ENCODE measurements around the gene TMED4.

TMED4 gene

GRCh38 chr7:44539669-44540506 lies 42.1 kb downstream of the TMED4 start:
- DNase-seq (ENCODE audit: low read depth), result no peak

- DNase-seq (ENCODE audit: low read depth), result no peak
Observed at GRCh38 chr7:44538798-44539668, 43.0 kb downstream of the TMED4 start.

GRCh38 chr7:44538093-44538797 lies 43.8 kb downstream of the TMED4 start:
- no peak for DNase-seq (ENCODE audit: low read depth)

- DNase-seq (ENCODE audit: low read depth), result no peak
Observed at GRCh38 chr7:44537442-44537841, 44.6 kb downstream of the TMED4 start.

GRCh38 chr7:44536090-44536489 lies 45.9 kb downstream of the TMED4 start:
- no peak for DNase-seq (ENCODE audit: low read depth)

- DNase-seq (ENCODE audit: low read depth), result no peak
Observed at GRCh38 chr7:44535348-44536064, 46.5 kb downstream of the TMED4 start.

GRCh38 chr7:44534501-44534900 lies 47.5 kb downstream of the TMED4 start:
- DNase-seq (ENCODE audit: low read depth), result peak; percentile 13

DNA sequence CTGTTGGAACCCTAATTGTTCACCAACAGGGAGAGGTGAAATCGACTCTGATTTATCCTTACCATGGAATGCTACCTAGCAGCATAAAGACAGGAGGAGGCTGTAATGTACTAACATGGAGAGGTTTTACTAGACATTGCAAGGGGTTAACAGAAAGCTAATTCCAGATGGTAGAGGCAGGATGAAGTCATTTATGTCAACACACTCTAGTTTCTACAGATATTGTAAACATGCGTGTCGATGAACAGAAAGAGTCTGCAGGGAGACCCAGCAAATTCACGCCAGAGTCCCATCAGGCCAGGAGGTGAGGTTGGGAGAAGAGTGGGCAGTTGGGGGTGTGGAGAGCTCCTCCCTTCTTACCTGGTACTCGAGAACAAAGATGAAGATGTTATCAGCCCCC lies 47.9 kb downstream of the TMED4 start:
- no peak for DNase-seq (ENCODE audit: low read depth)

- no peak for DNase-seq (ENCODE audit: low read depth)
Observed at GRCh38 chr7:44533301-44534055, 48.6 kb downstream of the TMED4 start.

DNA sequence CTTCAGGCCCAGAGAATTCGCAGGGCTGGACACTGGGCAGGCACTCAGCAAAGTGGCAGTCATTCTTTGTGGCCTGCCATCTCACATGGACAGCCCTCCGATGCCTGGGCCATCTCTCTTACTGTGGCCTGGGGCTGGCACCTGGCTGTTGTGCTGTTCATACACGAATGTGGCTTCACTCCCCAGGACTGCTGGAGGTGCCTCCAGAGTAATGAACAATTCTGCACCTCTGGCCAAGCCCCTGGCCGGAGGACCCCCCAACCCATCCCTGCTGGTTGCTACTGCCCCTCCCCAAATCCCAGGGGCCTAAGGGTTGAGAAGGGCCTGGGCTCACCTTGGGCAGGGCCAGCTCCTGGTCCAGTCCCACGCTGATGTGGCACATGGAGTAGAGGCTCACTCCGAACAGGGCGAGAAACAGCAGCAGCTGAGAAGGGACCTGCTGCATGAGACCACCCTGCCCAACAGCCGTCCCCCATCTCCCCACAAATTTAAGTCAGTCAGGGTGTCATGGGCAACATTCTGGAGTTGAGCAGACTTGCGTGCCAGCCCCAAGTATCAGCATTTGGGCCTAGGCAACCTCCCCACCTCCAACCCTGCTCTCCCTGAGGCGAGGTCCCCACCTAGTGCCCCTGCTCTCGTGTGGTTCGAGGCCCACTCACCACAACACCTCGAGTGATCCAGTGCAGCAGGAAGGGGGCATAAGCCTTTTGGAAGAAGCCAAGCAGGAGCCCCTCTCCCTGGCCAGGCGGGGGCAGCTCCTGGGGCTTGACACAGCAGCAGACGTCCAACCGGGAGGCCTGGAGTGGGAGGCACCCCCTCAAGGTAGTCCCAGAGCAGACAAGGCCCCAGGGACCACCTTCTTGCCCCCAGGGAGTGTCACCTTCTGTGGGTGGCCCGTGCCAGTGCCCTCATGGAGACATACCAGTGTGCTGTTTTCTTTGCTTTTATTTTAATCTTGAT lies 50.3 kb downstream of the TMED4 start:
- DNase-seq (ENCODE audit: low read depth), result no peak

DNA sequence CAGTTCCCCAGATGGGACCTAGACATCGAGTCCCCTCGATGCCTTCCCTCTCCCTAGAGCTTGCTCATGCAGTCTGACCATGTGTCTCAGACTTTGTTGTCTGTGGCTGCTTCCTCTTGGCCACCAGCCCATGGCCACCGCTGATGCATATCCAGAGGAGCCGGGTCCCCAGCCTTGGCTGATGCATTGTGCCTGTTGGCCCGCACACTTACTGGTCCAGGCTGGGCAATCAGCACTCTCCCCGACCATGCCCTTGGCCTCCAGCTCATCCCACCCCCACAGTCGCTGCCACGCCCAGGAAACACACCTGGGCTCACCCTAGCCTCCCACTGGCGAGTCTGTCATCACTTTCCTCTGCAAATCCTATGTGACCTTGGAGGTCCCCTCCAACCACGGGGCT lies 51.0 kb downstream of the TMED4 start:
- no peak for DNase-seq (ENCODE audit: low read depth)

All from stimulated activated CD8-positive, alpha-beta memory T cell treated with anti-CD3 and anti-CD28 coated beads, Interleukin-15, amount 100 ng/mL, for 24 hours (primary cell).